NCI-H1048 (cell line): ENCODE results near the gene ISOC1.

ENCODE experiments used
- DNase-seq: peaks from one replicate; lab custom pipeline; 2025; lab: John Stamatoyannopoulos, UW

Gene ISOC1

GRCh38 chr5:129094924-129095899 lies 663 bp downstream of the ISOC1 start:
- peak; percentile 4 for DNase-seq

GRCh38 chr5:129096382-129096991 lies 1.9 kb downstream of the ISOC1 start:
- DNase-seq = no peak

GRCh38 chr5:129097498-129098296 lies 3.1 kb downstream of the ISOC1 start:
- DNase-seq = no peak

DNA sequence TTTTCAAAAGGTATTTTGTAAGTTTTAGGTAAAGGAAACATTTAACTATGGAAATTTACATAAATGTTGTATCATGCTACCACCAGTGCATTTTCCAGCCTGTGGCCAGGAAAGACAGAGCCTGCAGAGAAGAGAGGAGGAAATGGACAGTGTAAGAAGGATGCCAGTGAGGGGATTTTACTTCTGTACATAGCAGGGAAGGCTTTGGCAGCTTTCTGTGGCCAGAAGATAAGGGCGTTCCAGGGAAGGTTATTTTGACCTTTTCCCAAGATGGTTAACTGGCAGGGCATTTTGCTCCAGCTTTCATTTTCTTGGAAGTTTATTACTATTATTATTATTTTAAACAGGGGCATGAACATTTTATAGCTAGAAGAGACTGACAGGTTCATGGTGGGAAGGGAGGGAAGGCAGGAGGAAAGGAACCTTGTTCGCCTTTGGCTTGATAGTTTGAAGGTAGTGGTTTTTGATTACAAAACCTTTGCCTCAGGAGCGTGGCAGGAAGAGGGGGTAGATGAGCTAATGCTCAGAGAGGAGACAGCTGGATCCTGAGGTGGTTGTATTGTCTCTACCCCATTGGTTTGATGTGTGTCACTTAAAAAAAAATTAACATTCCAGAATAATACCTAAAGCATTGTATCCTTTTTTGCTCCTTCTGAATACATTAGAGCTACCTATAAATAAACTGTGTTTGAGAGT lies 4.1 kb downstream of the ISOC1 start:
- no peak for DNase-seq

DNA sequence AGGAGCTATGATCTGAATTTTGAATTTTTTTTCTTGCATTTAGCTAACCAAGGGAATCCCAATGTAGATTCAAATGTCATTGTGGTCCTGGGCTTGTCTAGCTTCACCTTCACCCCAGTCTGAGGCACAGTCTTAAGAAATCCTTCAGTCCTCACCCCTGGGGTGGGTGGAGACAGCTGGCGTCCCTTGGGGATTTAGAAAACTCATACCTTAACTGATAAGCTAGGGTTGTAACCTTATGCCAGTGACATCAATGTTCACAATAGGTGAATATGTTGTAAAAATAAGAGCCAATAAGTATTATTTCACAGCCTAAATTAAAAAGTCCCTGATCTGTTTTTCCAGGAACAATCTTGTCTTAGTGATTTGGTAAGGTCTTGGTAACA lies 4.6 kb downstream of the ISOC1 start:
- DNase-seq = no peak

- no peak for DNase-seq
Observed at GRCh38 chr5:129101794-129102193, 7.2 kb downstream of the ISOC1 start.

- DNase-seq = no peak
Observed at GRCh38 chr5:129103397-129103796, 8.8 kb downstream of the ISOC1 start.

DNA sequence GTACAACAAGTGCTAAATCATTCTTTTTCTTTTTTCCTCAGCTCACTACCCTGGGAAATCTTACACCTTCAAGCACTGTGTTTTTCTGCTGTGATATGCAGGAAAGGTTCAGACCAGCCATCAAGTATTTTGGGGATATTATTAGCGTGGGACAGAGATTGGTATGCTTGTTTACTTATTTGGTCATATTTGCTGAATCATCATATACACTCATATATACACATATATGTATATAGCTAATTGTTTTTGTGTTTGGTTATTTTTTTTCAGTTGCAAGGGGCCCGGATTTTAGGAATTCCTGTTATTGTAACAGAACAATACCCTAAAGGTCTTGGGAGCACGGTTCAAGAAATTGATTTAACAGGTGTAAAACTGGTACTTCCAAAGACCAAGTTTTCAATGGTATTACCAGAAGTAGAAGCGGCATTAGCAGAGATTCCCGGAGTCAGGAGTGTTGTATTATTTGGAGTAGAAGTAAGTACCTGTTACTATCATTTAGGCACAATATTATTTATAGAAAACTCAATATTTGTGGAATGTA lies 10.4 kb downstream of the ISOC1 start:
- DNase-seq = no peak

DNA sequence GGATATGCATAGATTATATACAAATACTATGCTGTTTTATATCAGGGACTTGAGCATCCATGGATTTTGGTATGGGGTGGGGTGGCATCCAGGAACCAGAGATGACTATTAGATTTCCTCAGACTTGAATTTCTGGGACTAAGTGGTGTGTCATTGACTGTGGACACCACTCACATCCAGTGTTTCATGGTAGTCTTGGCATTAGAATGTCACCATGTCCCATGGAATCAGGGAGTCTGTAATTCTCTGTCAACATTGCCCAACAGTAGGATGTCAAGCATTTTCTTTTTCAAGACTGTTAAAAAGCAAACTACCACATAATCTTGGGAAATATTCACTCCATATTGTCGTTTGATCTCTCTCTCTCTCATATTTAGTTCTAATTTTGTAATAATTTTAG lies 13.1 kb downstream of the ISOC1 start:
- DNase-seq = no peak

GRCh38 chr5:129110742-129111141 lies 16.2 kb downstream of the ISOC1 start:
- no peak for DNase-seq

DNA sequence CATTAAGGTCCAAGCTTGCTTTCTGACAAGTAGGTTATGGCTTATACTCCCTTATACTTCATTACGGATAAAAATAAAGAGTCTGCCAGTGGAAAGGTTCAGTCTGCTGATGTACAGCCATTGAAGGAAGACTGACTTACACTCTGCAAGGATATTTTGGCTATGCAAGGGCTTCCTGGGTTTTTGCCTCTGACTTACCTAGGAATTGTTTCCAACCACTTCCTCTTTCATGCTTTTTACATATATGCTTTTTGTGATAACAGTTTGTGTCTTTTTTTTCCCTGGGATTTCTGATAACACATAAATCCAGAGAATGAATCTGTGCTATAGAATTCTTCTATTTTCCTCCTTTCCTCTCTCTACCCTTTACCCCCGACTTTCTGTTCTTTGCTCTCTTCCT lies 16.8 kb downstream of the ISOC1 start:
- DNase-seq = no peak

DNA sequence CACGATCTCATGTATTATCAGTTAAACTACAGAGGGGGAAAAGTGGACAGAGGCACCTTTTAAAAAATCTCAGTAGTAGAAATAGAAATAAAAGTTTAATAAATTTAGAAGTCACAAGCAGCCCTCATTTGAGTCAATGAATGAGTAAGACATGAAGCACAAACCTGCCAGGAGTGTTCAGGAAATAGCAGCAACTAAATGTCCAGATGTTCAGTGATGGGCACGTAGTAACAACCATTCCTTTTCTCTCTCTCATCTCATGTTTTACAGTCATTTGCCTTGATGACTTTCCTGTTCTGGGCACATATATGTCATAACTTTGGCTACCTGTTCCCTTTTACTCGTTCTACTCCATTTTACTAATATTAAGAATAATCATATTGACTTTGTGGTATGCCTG lies 17.7 kb downstream of the ISOC1 start:
- no peak for DNase-seq

GRCh38 chr5:129113867-129114266 lies 19.3 kb downstream of the ISOC1 start:
- DNase-seq = no peak

DNA sequence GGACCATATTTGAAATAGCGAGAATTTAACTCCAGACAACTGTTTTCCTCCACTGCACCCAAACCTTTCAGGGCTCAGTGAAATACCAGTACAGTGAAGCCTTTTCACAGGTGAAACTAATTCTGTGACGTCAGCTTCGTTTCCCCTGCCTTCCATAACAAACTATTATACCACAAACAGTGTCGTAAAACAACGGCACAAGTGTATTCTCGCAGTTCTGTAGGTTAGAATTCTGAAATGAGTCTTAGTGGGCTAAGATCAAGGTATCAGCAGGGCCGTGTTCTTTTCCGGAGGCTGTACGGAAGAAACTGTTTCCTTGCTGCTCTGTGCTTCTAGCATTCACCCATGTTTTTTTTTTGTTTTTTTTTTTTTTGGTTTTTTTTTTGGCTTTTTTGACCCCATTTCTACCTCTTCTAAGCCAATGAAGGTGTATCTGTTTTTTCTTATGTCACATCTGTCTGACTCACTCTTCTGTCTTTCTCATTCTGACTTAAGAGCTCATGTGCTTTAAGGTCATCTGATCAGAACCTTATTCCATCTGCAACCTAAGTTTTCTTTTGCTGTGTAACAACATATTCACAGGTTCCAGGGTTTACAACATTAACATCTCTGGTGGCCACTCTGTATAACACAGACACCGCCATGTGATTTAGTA lies 20.1 kb downstream of the ISOC1 start:
- no peak for DNase-seq

GRCh38 chr5:129115680-129116079 lies 21.1 kb downstream of the ISOC1 start:
- DNase-seq = no peak

- no peak for DNase-seq
Observed at GRCh38 chr5:129116797-129117196, 22.2 kb downstream of the ISOC1 start.

DNA sequence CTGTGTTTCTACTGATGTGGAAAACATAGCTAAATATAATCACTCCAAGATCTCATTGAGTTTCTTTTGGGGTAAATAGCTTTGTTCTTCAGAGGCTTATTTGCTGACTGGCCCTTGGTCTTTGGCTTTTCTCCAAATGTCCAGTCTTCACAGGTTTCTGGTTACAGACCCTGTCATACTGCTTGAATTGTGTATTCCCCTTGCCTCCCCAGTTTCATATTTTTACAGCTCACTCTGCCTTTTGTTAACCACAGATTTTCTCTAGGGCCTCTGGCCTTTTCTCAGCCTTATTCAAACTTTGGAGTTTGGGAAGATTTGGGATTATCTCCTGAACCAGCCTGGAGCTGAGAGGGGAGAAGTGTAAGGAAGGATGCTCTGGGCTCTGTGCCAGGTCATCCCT lies 23.9 kb downstream of the ISOC1 start:
- no peak for DNase-seq

GRCh38 chr5:129118826-129119225 lies 24.3 kb downstream of the ISOC1 start:
- no peak for DNase-seq

DNA sequence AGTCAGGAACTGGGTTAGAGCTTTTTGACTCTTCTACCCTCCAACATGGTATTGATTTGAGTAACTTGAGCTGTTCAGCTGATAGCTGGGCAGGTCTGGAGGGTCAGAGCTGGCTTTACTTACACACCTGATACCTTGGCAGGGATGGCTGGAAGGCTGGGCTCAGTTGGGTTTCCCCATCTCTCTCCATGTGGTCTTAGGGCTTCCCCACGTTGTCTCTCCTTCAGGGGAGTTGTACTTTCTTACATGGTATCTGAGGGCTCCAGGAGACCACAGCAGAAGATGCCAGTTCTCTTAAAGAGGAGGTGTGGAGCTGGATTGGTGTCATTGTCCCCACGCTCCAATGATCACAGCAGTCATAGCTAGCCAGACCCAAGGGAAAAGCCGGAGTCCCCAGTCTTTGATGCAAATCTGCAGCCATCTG lies 25.6 kb downstream of the ISOC1 start:
- DNase-seq = no peak

DNA sequence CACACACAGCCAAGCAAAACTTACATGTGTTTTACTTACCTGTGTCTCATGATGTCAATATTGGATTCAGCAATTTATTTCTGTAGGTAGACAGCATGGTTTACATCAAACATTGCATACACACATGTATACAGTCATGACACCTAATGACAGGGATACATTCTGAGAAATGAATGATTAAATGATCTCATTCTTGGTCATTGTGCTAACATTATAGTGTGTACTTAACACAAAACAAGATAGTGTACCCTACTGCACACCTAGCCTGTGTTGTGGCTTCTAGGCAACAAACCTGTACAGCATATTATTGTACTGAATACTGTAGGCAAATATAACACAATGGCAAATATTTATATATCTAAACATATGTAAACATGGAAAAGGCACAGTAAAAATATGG lies 28.0 kb downstream of the ISOC1 start:
- no peak for DNase-seq

GRCh38 chr5:129124608-129125007 lies 30.1 kb downstream of the ISOC1 start:
- no peak for DNase-seq
